GM21526 (cell line): ENCODE measurements around the gene PALM.
"Not testable (repeated sequence)": the region's sequence is repeated elsewhere in the genome, so short reads cannot be mapped to it uniquely, and the experiment has no call there.

Experiments used
- ATAC-seq: cut with Tn5 transposase; IDR thresholded peaks from one replicate; pipeline ENCODE4 v1.9.1; 2021; ENCODE audit warnings: moderate library complexity; ENCODE audit not compliant: unreplicated experiment, low FRiP score

The PALM gene

GRCh38 chr19:708154-709143 is at the start of gene PALM:
Gene PALM, plus strand, starts transcription at chr19:708935. Its CDS starts 212 bp downstream, at chr19:709147.
- no peak for ATAC-seq

GRCh38 chr19:660793-661426 is 47.8 kb upstream of the PALM start:
- ATAC-seq: no peak

GRCh38 chr19:661427-662196 is 47.1 kb upstream of the PALM start:
- no peak for ATAC-seq

GRCh38 chr19:662207-662961 is 46.4 kb upstream of the PALM start:
- peak; percentile 2 for ATAC-seq

- ATAC-seq: peak; percentile 43
Observed at GRCh38 chr19:662962-663681, 45.6 kb upstream of the PALM start, which contains the start of gene RNF126. Gene RNF126, minus strand, starts transcription at chr19:663214. Its CDS starts 93 bp downstream, at chr19:663121.

GRCh38 chr19:663682-664117 is 45.0 kb upstream of the PALM start:
- ATAC-seq: no peak

- ATAC-seq: no peak
Observed at GRCh38 chr19:664913-665443, 43.8 kb upstream of the PALM start.

- ATAC-seq: not testable (repeated sequence)
Observed at GRCh38 chr19:666985-667573, 41.7 kb upstream of the PALM start.

- not testable (repeated sequence) for ATAC-seq
Observed at GRCh38 chr19:668675-669434, 39.9 kb upstream of the PALM start.

- ATAC-seq: no peak
Observed at GRCh38 chr19:670609-671075, 38.1 kb upstream of the PALM start.

- ATAC-seq: no peak
Observed at GRCh38 chr19:674282-675151, 34.2 kb upstream of the PALM start.

- ATAC-seq: no peak
Observed at GRCh38 chr19:676007-676338, 32.8 kb upstream of the PALM start.

GRCh38 chr19:676339-677105 is 32.2 kb upstream of the PALM start, which contains the start of gene FSTL3:
Gene FSTL3, plus strand, starts transcription at chr19:676392. Its CDS starts 32 bp downstream, at chr19:676424.
- ATAC-seq: no peak

- ATAC-seq: no peak
Observed at GRCh38 chr19:677201-677600, 31.5 kb upstream of the PALM start.

- no peak for ATAC-seq
Observed at GRCh38 chr19:677601-678436, 30.9 kb upstream of the PALM start.
